ENCODE data around the gene ORAI2. TPM values are rescaled to one million over a fixed set of nuclear protein-coding genes. Genes with fewer than 3 reads are reported as not detected.

ORAI2 gene
- total and polyA plus RNA-seq, 2 of the 8 experiments (the other 6 are each of a cell fraction or from before 2014, with no cell fraction given): 20.7 to 35.2 TPM

GRCh38 chr7:102464577-102465280 lies 31.4 kb downstream of the ORAI2 start, which contains the start of the genes ALKBH4 and LRWD1:
ALKBH4 (minus strand) TSS chr7:102464863; CDS start chr7:102464836, 27 bp downstream.
LRWD1 (plus strand) TSS chr7:102464984; CDS start chr7:102465081, 97 bp downstream.
- H2BK15ac ChIP-seq (ENCODE audit: low read length): no peak within 1 kb of the TSS
- H3K4me3 ChIP-seq (ENCODE audit: extremely low read depth in 1 of 4, insufficient read depth in 2 of 4, low read depth in 3 of 4, low read length in 4 of 4): peak within 1 kb of the TSS; percentile 82 to 99 (median 88)
- peaks cover 5% of the 10 kb centered on the region; the same call in 1 of the 2 replicates for H3K23me2 ChIP-seq (ENCODE audit: low read depth, low read length)
- peak within 1 kb of the TSS; percentile 80; the same call in 1 of the 2 replicates for H2BK5ac ChIP-seq (ENCODE audit: low read depth, low read length)
- H3K56ac ChIP-seq (replicated peaks; ENCODE audit: insufficient read length, low read depth, low read length): peak within 1 kb of the TSS; percentile 90
- H2BK12ac ChIP-seq (ENCODE audit: low read depth, low read length): no peak within 1 kb of the TSS
- H3K14ac ChIP-seq (ENCODE audit: insufficient read length): no peak within 1 kb of the TSS
- peak within 1 kb of the TSS; percentile 88 to 98 for H3K4me2 ChIP-seq (ENCODE audit: insufficient read depth in 1 of 2, low read depth in 2 of 2, low read length in 2 of 2)
- ChIA-PET CTCF (ENCODE audit: partially characterized antibody) (interaction anchor here (0.6 to 2.1 kb wide), 9 partner anchors 15 to 302 kb away, joined by 3 to 8 read pairs (median 5); no protein-coding TSS in a partner anchor), POLR2A (ENCODE audit: partially characterized antibody) (interaction anchor here (0.8 to 3.5 kb wide), 12 partner anchors 8 to 173 kb away, joined by 3 to 11 read pairs (median 5); no protein-coding TSS in a partner anchor)
- peak within 1 kb of the TSS; percentile 81 for H3K4ac ChIP-seq (replicated peaks; ENCODE audit: insufficient read length, low read depth, low read length)
- FAIRE-seq: no peak
- H3K9me3 ChIP-seq (ENCODE audit: insufficient read depth in 2 of 2, low read depth in 1 of 2, low read length in 1 of 2): no peaks in the 10 kb centered on the region
- no peak within 1 kb of the TSS for H2BK120ac ChIP-seq (replicated peaks; ENCODE audit: low read depth, low read length)
- peak within 1 kb of the TSS; percentile 94 for H4K8ac ChIP-seq (ENCODE audit: extremely low read depth, insufficient read depth, low read length)
- peaks cover 0 to 11% of the 10 kb centered on the region in 2 experiments; a peak in 2 of 4 replicates for H3K79me2 ChIP-seq (ENCODE audit: control insufficient read depth in 1 of 2, insufficient read depth in 2 of 2, low read length in 2 of 2)
- peak within 1 kb of the TSS; percentile 64 for H2AFZ ChIP-seq (ENCODE audit: low read length)
- H4K5ac ChIP-seq (ENCODE audit: insufficient read length, low read depth, low read length): peak within 1 kb of the TSS; percentile 73
- no peak within 1 kb of the TSS for H3K23ac ChIP-seq (ENCODE audit: insufficient read length)
- H2AK5ac ChIP-seq (ENCODE audit: low read depth, low read length): peak within 1 kb of the TSS; percentile 32; the same call in 1 of the 2 replicates
- peak; percentile 70 to 97 for DNase-seq (ENCODE audit: low read depth in 1 of 2, low spot score in 2 of 2)
- H3K4me1 ChIP-seq (replicated peaks in 1 of 4; ENCODE audit: control insufficient read depth in 3 of 4, insufficient read depth in 4 of 4, low read length in 3 of 4): peaks cover 0 to 10% (median 1%) of the 10 kb centered on the region in 4 experiments; a peak in 3 of 7 replicates
- peaks cover 9% of the 10 kb centered on the region for H3K79me1 ChIP-seq (ENCODE audit: low read depth, low read length)
- H3K36me3 ChIP-seq (ENCODE audit: control insufficient read depth in 2 of 4, insufficient read depth in 4 of 4, low read length in 3 of 4): no peaks in the 10 kb centered on the region; a peak in 3 of 8 replicates
- WGBS, 2 experiments (ENCODE audit: extremely low coverage in 1 of 2, insufficient coverage in 1 of 2, insufficient read length in 1 of 2, insufficient replicate concordance in 2 of 2, low coverage in 1 of 2, low lambda C conversion rate in 2 of 2, missing lambda C conversion rate in 1 of 2): 1% methylated on average over 44 of the region's 81 CpGs; no CpG with 5 or more reads in 1 of the 2 experiments
- peaks cover 0 to 7% of the 10 kb centered on the region in 2 experiments for H4K20me1 ChIP-seq (replicated peaks in 1 of 2; ENCODE audit: control insufficient read depth in 1 of 2, insufficient read depth in 2 of 2, low read length in 2 of 2)
- H3K27me3 ChIP-seq (replicated peaks in 1 of 4; ENCODE audit: control insufficient read depth in 3 of 4, extremely low read depth in 1 of 4, insufficient read depth in 3 of 4, low read length in 3 of 4): no peaks in the 10 kb centered on the region; a peak in 1 of 7 replicates
- no peak within 1 kb of the TSS for H2BK20ac ChIP-seq (ENCODE audit: low read length)
- H3K9ac ChIP-seq (replicated peaks in 1 of 4; ENCODE audit: extremely low read depth in 1 of 4, low read depth in 3 of 4, low read length in 3 of 4): peak within 1 kb of the TSS; percentile 68 to 86 (median 82)
- H3K18ac ChIP-seq (ENCODE audit: extremely low read depth, low read length): peak within 1 kb of the TSS; percentile 90
- peak within 1 kb of the TSS; percentile 12; the same call in 1 of the 2 replicates for H3K27ac ChIP-seq (ENCODE audit: low read depth, low read length)
- H4K91ac ChIP-seq (replicated peaks; ENCODE audit: insufficient read length, low read length): peak within 1 kb of the TSS; percentile 93
- no peak for TF ChIP-seq SIRT6 (IDR thresholded peaks at IDR 0.05; ENCODE audit: low read length)
- TF ChIP-seq KDM5A (IDR thresholded peaks at IDR 0.05; ENCODE audit: low read length): no peak; the same call in 1 of the 2 replicates
- TF ChIP-seq JUN (IDR thresholded peaks at IDR 0.05; ENCODE audit: low read depth, low read length): no peak
- no peak for TF ChIP-seq CHD2 (IDR thresholded peaks at IDR 0.05; ENCODE audit: low read length)
- peak; percentile 79 for TF ChIP-seq RBBP5 (IDR thresholded peaks at IDR 0.05; ENCODE audit: borderline replicate concordance, low read depth, low read length)
- TF ChIP-seq CHD1 (IDR thresholded peaks at IDR 0.05; ENCODE audit: low read depth, low read length): no peak
- TF ChIP-seq SIX5 (IDR thresholded peaks at IDR 0.05; ENCODE audit: low read depth, low read length): peak; percentile 79
- TF ChIP-seq TCF12 (IDR thresholded peaks at IDR 0.05; ENCODE audit: low read depth, low read length): no peak
- TF ChIP-seq E2F6 (IDR thresholded peaks at IDR 0.05): peak; percentile 31; the same call in 1 of the 2 replicates
- TF ChIP-seq YY1 (IDR thresholded peaks at IDR 0.05; ENCODE audit: low read depth, low read length): peak; percentile 94
- TF ChIP-seq EGR1 (IDR thresholded peaks at IDR 0.05; ENCODE audit: borderline replicate concordance, low read depth, low read length): peak; percentile 86; the same call in 1 of the 2 replicates
